ENCODE results near the gene GHSR.

GHSR gene

GRCh38 chr3:172470588-172470987 lies 22.3 kb upstream of the GHSR start:
- peak; percentile 71 for FAIRE-seq

GRCh38 chr3:172467170-172467824 lies 19.0 kb upstream of the GHSR start:
- no peak for FAIRE-seq

More at GRCh38 chr3:172470588-172470987, 22.3 kb upstream of the GHSR start:
- no peak for TF ChIP-seq CTCF (IDR thresholded peaks at IDR 0.05; ENCODE audit: insufficient read depth, missing control alignments)
- DNase-seq (ENCODE audit: insufficient read length, low spot score), result no peak

DNA sequence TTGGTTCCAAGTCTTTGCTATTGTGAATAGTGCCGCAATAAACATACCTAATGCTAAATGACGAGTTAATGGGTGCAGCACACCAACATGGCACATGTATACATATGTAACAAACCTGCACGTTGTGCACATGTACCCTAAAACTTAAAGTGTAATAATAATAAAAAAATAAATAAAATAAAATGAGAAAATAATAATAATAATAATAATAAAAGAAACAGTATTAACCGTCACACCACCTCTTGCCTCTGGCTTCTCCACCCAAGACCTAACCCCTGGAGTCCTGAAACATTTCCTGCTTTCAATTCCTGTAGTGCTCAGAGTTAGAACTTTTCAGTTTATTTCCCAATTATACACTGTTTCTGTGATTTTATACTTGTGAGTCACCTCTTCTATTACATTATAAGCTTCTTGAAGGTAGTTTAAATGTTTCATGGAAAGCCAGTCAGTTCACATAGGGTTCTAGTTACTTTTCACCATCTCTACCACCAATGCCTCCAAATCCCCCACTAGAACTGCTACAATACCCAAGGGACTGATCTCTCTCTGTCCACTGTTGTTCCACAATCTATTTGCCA lies 18.4 kb upstream of the GHSR start:
- FAIRE-seq, result no peak
- no peak for DNase-seq (ENCODE audit: insufficient read length, low spot score)
- TF ChIP-seq CTCF (IDR thresholded peaks at IDR 0.05; ENCODE audit: insufficient read depth, missing control alignments), result no peak

More at GRCh38 chr3:172467170-172467824, 19.0 kb upstream of the GHSR start:
- DNase-seq (ENCODE audit: insufficient read length, low spot score), result no peak
- no peak for TF ChIP-seq CTCF (IDR thresholded peaks at IDR 0.05; ENCODE audit: insufficient read depth, missing control alignments)

DNA sequence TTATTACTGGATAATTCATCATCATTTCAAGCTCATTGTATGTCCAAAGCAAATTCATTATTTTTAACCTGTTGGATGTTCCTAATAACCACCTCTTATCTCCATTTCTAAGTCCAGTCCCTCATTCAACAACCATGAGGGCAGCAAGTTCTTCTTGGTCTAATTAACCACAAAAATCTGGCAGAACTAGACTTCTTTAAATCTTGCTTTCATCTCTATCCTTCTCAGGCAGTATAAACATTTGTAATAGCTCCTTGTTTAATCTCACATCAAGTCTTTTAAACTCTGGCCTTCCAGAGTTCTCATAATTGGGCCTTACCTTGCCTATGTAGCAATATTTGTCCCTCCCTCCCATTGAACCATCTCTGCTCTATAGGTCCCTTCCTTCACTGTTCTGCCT lies 17.0 kb upstream of the GHSR start:
- DNase-seq (ENCODE audit: insufficient read length, low spot score) (no peak), FAIRE-seq (no peak)
- no peak for TF ChIP-seq CTCF (IDR thresholded peaks at IDR 0.05; ENCODE audit: insufficient read depth, missing control alignments)

GRCh38 chr3:172464306-172464705 lies 16.1 kb upstream of the GHSR start:
- FAIRE-seq (peak; percentile 56), DNase-seq (ENCODE audit: insufficient read length, low spot score) (no peak)
- no peak for TF ChIP-seq CTCF (IDR thresholded peaks at IDR 0.05; ENCODE audit: insufficient read depth, missing control alignments)

DNA sequence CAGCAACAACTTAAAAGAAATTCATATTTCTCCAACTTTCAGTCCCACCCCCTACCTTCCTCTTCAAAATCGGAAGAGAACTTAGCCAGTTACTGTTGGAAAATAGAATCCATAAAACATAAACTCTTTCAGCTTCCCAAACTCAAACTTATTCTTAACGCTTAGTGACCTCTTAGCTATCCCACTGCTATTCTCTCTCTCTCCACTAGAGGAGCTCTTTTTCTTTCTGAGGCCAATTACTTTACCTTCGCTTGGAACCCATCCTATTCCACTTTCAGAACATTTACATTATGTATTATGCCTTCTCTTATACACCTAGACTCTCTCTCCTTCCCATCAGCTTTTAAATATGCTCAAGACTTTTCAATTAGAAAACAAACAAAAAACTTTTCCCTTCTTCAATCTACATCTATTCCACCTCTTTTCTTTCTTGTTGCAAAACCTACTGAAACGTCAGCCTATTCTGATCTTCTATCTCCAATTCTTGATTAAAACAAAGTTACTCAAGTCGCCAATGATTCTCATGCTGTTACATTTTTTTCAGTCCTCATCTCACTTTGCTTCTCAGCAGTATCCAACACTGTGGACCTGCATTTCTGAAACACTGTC lies 13.4 kb upstream of the GHSR start:
- DNase-seq (ENCODE audit: insufficient read length, low spot score), result no peak
- peak; percentile 62 for TF ChIP-seq CTCF (IDR thresholded peaks at IDR 0.05; ENCODE audit: insufficient read depth, missing control alignments)
- FAIRE-seq, result peak; percentile 84

- no peak for DNase-seq (ENCODE audit: insufficient read length, low spot score)
- no peak for TF ChIP-seq CTCF (IDR thresholded peaks at IDR 0.05; ENCODE audit: insufficient read depth, missing control alignments)
- no peak for FAIRE-seq
These were observed 8.1 kb upstream of the GHSR start for GRCh38 chr3:172456404-172456803.

All from D721Med (cell line).